HL-60 (cell line): ENCODE measurements around the gene MID1IP1.
A peak's percentile ranks its signal among the peaks of the same experiment; 100 is the strongest.

ENCODE experiments used
- DNase-seq, 2 experiments: peaks; one replicate each; pipeline ENCODE4 v3.0.0-alpha.2; 2010 to 2020; ENCODE audit warnings: low read depth in 1 of 2, low spot score in 1 of 2
- H3K27ac ChIP-seq: fragments of 250-450 bp; sonication (Bioruptor Pico); replicated peaks from 2 replicates; pipeline ENCODE4 v1.5.1; 2020; ENCODE audit warnings: mild to moderate bottlenecking, moderate library complexity
- H3K27me3 ChIP-seq: fragments of 250-450 bp; sonication (Bioruptor Pico); 2 replicates; pipeline ENCODE4 v1.5.1; 2021; ENCODE audit warnings: mild to moderate bottlenecking, moderate library complexity; ENCODE audit not compliant: insufficient read depth, poor library complexity, severe bottlenecking
- H3K4me3 ChIP-seq: replicated peaks from 2 replicates; pipeline ENCODE4 v1.5.1; 2011; ENCODE audit warnings: mild to moderate bottlenecking, control low read depth, low read length; ENCODE audit not compliant: insufficient read depth
- CTCF ChIP-seq: IDR thresholded peaks from one replicate; pipeline ENCODE4 v1.5.1; 2011; ENCODE audit warnings: low read length, control low read depth, inconsistent platforms; ENCODE audit not compliant: insufficient read depth
- GABPA ChIP-seq: IDR thresholded peaks from 2 replicates; pipeline ENCODE4 v1.6.1; 2012; ENCODE audit warnings: low read depth
- POLR2AphosphoS5 ChIP-seq: IDR thresholded peaks from 2 replicates; pipeline ENCODE4 v1.6.1; 2012; ENCODE audit warnings: low read depth
- SPI1 ChIP-seq: IDR thresholded peaks from 2 replicates; pipeline ENCODE4 v1.6.1; 2012; ENCODE audit warnings: low read depth, mild to moderate bottlenecking, borderline replicate concordance
- TF ChIP-seq, protein P1 (sequence below): IDR thresholded peaks from 2 replicates; pipeline ENCODE4 v1.6.1; 2012; ENCODE audit warnings: low read depth; ENCODE audit not compliant: insufficient replicate concordance

Gene MID1IP1

DNA sequence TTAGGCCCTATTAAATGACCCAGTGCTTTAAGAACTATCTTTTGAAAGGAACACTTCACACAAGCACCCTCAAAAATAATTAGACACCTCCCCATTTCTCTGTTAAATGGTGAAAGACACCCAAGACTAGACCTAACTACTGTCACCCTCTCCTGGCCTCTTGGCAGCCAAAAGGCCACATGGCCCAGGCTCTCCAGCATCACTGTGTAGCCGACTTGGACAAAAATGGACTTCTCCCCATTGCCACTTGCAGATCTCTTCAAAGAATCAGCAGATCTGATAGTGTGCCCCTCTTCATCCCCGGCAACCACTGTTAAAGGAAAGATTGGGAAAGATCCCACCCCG, 2.0 kb downstream of the MID1IP1 start:
- TF ChIP-seq SPI1 (no peak), CTCF (no peak), POLR2AphosphoS5 (no peak), GABPA (no peak)
- TF ChIP-seq, protein P1, sequence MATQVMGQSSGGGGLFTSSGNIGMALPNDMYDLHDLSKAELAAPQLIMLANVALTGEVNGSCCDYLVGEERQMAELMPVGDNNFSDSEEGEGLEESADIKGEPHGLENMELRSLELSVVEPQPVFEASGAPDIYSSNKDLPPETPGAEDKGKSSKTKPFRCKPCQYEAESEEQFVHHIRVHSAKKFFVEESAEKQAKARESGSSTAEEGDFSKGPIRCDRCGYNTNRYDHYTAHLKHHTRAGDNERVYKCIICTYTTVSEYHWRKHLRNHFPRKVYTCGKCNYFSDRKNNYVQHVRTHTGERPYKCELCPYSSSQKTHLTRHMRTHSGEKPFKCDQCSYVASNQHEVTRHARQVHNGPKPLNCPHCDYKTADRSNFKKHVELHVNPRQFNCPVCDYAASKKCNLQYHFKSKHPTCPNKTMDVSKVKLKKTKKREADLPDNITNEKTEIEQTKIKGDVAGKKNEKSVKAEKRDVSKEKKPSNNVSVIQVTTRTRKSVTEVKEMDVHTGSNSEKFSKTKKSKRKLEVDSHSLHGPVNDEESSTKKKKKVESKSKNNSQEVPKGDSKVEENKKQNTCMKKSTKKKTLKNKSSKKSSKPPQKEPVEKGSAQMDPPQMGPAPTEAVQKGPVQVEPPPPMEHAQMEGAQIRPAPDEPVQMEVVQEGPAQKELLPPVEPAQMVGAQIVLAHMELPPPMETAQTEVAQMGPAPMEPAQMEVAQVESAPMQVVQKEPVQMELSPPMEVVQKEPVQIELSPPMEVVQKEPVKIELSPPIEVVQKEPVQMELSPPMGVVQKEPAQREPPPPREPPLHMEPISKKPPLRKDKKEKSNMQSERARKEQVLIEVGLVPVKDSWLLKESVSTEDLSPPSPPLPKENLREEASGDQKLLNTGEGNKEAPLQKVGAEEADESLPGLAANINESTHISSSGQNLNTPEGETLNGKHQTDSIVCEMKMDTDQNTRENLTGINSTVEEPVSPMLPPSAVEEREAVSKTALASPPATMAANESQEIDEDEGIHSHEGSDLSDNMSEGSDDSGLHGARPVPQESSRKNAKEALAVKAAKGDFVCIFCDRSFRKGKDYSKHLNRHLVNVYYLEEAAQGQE = no peak
- H3K4me3 ChIP-seq = peak overlapping the region; percentile 57

DNA sequence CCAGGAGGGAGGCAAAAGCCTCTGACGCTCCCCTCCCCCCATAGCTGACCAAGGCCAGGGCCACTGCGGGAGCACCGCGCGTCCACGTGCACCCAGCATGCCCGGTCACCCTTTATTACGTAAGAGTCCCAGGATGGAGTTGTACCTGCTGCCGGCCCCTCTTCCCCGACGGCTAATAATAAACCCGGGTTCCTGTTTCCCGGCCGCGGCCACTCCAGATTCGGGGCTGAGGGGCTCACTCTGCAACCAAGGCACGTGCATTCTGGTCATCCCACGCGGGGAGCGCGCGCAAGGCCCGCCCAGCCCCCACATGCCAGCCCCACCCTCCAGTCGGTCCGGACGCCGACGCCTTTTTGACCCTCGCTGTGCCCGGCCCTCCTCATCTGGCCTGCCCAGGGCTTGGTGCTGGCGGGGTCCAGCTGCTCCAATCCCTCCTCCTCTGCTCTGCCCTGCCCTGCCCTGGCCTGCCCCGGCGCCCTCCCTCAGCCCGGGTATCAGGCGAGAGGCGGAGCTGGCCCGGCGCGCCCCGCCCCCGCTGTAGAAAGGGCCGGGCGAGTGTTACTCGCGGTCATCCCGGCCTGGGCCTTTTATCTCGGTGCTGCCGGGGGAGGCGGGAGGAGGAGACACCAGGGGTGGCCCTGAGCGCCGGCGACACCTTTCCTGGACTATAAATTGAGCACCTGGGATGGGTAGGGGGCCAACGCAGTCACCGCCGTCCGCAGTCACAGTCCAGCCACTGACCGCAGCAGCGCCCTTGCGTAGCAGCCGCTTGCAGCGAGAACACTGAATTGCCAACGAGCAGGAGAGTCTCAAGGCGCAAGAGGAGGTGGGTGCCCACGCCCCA, 2.6 kb downstream of the MID1IP1 start:
- no peaks in the 10 kb centered on the region for H3K27me3 ChIP-seq
- H3K27ac ChIP-seq = peak overlapping the region; percentile 96
- peak; percentile 78 to 79 for DNase-seq
- TF ChIP-seq, protein P1 = peak; percentile 50
- TF ChIP-seq GABPA = no peak
- no peak for TF ChIP-seq SPI1
- TF ChIP-seq POLR2AphosphoS5 = peak; percentile 53
- no peak for TF ChIP-seq CTCF
- peak overlapping the region; percentile 57 for H3K4me3 ChIP-seq

More for the DNA sequence above, 2.0 kb downstream of the MID1IP1 start:
- Histone ChIP-seq H3K27ac (peak overlapping the region; percentile 96), H3K27me3 (no peaks in the 10 kb centered on the region)
- no peak for DNase-seq

DNA sequence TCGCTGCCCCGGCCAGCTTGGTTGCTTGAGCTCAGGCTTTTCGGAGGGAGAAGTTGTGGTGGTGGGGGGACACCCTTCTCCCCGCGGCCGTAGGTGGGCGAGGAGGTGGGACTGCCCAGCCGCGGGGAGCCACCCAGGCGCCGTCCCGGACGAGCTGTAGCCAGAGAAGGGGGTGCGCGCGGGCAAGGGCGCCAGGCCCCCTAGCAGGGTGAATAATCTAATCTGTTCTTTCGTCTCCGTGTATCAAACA, 3.1 kb downstream of the MID1IP1 start:
- no peaks in the 10 kb centered on the region for H3K27me3 ChIP-seq
- peak overlapping the region; percentile 96 for H3K27ac ChIP-seq
- peak overlapping the region; percentile 57 for H3K4me3 ChIP-seq
- TF ChIP-seq GABPA (no peak), SPI1 (no peak), CTCF (no peak), POLR2AphosphoS5 (no peak)
- TF ChIP-seq, protein P1 = no peak
- no peak for DNase-seq
